Kidney (tissue), 14 donors: Measurements from ENCODE around the gene PLD4. TPM values are rescaled to one million over a fixed set of nuclear protein-coding genes. Genes with fewer than 3 reads are reported as not detected.

Source experiments
- DNase-seq, 5 donors: peaks; one replicate each; pipeline ENCODE4 v3.0.0-alpha.2; 2013 to 2020
- FAIRE-seq: peaks from 2 replicates; lab custom pipeline; 2012; peaks lifted over from hg19 to GRCh38; lab: Jason Lieb, UNC
- H3K27ac ChIP-seq, 2 donors: one replicate each; pipeline ENCODE4 v1.7.0; 2013; ENCODE audit warnings: low read depth in 2 of 2, low read length in 2 of 2, inconsistent platforms in 1 of 2
- H3K27me3 ChIP-seq: one replicate; pipeline ENCODE4 v1.7.1; 2013; ENCODE audit warnings: low read length, inconsistent platforms; ENCODE audit not compliant: control insufficient read depth, insufficient read depth
- H3K36me3 ChIP-seq, 3 donors: one replicate each; pipeline versions ENCODE4 v1.7.0 to v1.7.1; 2013; ENCODE audit warnings: low read length in 3 of 3, control low read depth in 1 of 3, inconsistent platforms in 1 of 3; ENCODE audit not compliant: insufficient read depth in 3 of 3, control insufficient read depth in 2 of 3
- H3K4me1 ChIP-seq, 3 donors: one replicate each; pipeline versions ENCODE4 v1.7.0 to v1.7.1; 2013; ENCODE audit warnings: low read length in 3 of 3, inconsistent platforms in 1 of 3, low read depth in 1 of 3; ENCODE audit not compliant: control insufficient read depth in 2 of 3, insufficient read depth in 2 of 3
- H3K4me3 ChIP-seq, 3 donors: one replicate each; pipeline versions ENCODE4 v1.7.0 to v1.8.1; 2013; ENCODE audit warnings: low read length in 3 of 3, control low read depth in 1 of 3, inconsistent platforms in 1 of 3
- H3K9ac ChIP-seq, 3 donors: one replicate each; pipeline versions ENCODE4 v1.7.0 to v1.7.1; 2013; ENCODE audit warnings: low read length in 3 of 3, control low read depth in 1 of 3, inconsistent platforms in 1 of 3
- H3K9me3 ChIP-seq, 3 donors: one replicate each; pipeline versions ENCODE4 v1.7.0 to v1.7.1; 2013; ENCODE audit warnings: low read length in 3 of 3, control low read depth in 1 of 3, inconsistent platforms in 1 of 3; ENCODE audit not compliant: control insufficient read depth in 2 of 3, insufficient read depth in 1 of 3
- intact Hi-C: fragments of 100-400 bp; cut with DNase I; formaldehyde crosslinking; loops from one replicate; pipeline ENCODE4 v1.11.1; 2022
- polyA plus RNA-seq: library from polyadenylated mRNA; stranded (reverse); fragments of 350-450 nt; fragmentation: Illumina TruSeq; extraction: RNeasy Lipid Tissue Mini Kit (QIAGEN cat#74804); gene quantifications from one replicate; pipeline ENCODE4 v1.2.3, GENCODE V29; 2014; ENCODE audit warnings: low read depth, low replicate concordance; ENCODE audit not compliant: insufficient read depth
- total RNA-seq: library from RNA; stranded (reverse); fragmentation: NEBNext Ultra II Directional; extraction: Animal tissue kit (Norgen Biotek cat#: 25700); gene quantifications from one replicate; pipeline ENCODE4 v1.2.1, GENCODE V29; 2021
- TF ChIP-seq, protein P1 (sequence below): IDR thresholded peaks from 3 replicates; pipeline ENCODE4 v1.5.1; 2012; ENCODE audit warnings: mild to moderate bottlenecking, moderate library complexity, borderline replicate concordance; ENCODE audit not compliant: insufficient read depth; ENCODE audit errors: extremely low read depth
- donor health status: control.
- donor health status: control.
- donor health status: control.
- donor health status: control.
- donor health status: control.
- donor health status: DM: yes; HTN: yes; CAD: no.
- donor health status: Normal renal cell carcinoma (clear cell type).

PLD4 gene
- total and polyA plus RNA-seq, 2 donors from 2014 or later: 3.2 TPM; not detected in 1

GRCh38 chr14:104880584-104881210 is 44.0 kb upstream of the PLD4 start:
- FAIRE-seq (no peak), DNase-seq (no peak)
- Histone ChIP-seq H3K9ac (no peak overlapping the region), H3K4me3 (no peak overlapping the region), H3K36me3 (peaks cover 2 to 8% (median 8%) of the 10 kb centered on the region in 3 donors), H3K4me1 (no peaks in the 10 kb centered on the region), H3K27ac (no peak overlapping the region), H3K9me3 (no peaks in the 10 kb centered on the region), H3K27me3 (no peaks in the 10 kb centered on the region)
- intact Hi-C loops: no loop called here
- TF ChIP-seq, protein P1, sequence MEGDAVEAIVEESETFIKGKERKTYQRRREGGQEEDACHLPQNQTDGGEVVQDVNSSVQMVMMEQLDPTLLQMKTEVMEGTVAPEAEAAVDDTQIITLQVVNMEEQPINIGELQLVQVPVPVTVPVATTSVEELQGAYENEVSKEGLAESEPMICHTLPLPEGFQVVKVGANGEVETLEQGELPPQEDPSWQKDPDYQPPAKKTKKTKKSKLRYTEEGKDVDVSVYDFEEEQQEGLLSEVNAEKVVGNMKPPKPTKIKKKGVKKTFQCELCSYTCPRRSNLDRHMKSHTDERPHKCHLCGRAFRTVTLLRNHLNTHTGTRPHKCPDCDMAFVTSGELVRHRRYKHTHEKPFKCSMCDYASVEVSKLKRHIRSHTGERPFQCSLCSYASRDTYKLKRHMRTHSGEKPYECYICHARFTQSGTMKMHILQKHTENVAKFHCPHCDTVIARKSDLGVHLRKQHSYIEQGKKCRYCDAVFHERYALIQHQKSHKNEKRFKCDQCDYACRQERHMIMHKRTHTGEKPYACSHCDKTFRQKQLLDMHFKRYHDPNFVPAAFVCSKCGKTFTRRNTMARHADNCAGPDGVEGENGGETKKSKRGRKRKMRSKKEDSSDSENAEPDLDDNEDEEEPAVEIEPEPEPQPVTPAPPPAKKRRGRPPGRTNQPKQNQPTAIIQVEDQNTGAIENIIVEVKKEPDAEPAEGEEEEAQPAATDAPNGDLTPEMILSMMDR: no peak

GRCh38 chr14:104881369-104881979 is 43.2 kb upstream of the PLD4 start:
- Histone ChIP-seq H3K9ac (no peak overlapping the region), H3K36me3 (peaks cover 2 to 8% (median 8%) of the 10 kb centered on the region in 3 donors), H3K9me3 (no peaks in the 10 kb centered on the region), H3K27ac (no peak overlapping the region), H3K27me3 (no peaks in the 10 kb centered on the region), H3K4me1 (no peaks in the 10 kb centered on the region), H3K4me3 (no peak overlapping the region)
- DNase-seq (peak in 3 of 5 donors; percentile 27 to 68 (median 66)), FAIRE-seq (no peak)
- TF ChIP-seq, protein P1: no peak
- intact Hi-C loops: no loop called here

DNA sequence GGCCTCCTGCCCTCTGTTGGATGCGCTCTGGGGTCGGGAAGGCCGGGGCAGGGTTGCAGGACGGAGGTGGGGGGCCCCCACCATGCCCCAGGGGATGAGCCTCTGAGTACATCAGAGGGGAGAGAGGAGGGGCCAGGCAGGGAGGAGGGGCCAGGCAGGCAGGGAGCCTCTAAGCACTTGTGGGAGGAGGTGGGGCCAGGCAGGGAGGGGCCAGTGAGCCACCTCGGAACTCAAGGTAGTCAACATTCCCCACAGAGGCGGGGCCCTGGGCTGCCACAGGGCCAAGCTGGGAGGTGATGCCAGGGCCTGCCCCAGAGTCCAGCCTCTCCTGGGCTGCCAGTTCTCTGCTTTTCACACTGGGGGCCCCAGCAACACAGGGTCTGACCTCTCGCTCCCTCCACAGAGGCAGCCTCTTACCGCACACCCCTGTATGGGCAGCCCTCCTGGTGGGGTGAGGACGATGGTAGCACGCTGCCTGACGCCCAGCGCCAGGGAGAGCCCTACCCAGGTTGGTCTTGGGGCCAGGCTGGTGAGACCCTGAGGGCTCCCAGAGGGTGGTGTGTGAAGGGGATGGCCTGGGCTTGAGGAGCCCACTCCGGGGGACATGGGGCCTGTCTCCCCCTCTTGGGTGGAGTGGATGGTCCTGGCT is 42.2 kb upstream of the PLD4 start:
- peak in 1 of 5 donors; percentile 84 for DNase-seq
- intact Hi-C loops: no loop called here
- FAIRE-seq: no peak
- Histone ChIP-seq H3K9ac (no peak overlapping the region), H3K27me3 (no peaks in the 10 kb centered on the region), H3K4me1 (no peaks in the 10 kb centered on the region), H3K27ac (no peak overlapping the region), H3K4me3 (no peak overlapping the region), H3K36me3 (peaks cover 2 to 12% (median 8%) of the 10 kb centered on the region in 3 donors), H3K9me3 (no peaks in the 10 kb centered on the region)
- TF ChIP-seq, protein P1: no peak
